GM12875 (cell line): ENCODE measurements around the gene GPATCH1.
A peak's percentile ranks its signal among the peaks of the same experiment; 100 is the strongest.

ENCODE experiments used
- H3K4me3 ChIP-seq: one replicate; pipeline ENCODE4 v1.5.1; 2011; ENCODE audit warnings: low read depth, low read length, control low read depth
- TF ChIP-seq, protein P1 (sequence below): IDR thresholded peaks from 2 replicates; pipeline ENCODE4 v1.5.1; 2011; ENCODE audit warnings: low read depth, mild to moderate bottlenecking, control low read depth, inconsistent platforms, low read length, moderate library complexity, borderline replicate concordance; ENCODE audit not compliant: insufficient read depth

The GPATCH1 gene

DNA sequence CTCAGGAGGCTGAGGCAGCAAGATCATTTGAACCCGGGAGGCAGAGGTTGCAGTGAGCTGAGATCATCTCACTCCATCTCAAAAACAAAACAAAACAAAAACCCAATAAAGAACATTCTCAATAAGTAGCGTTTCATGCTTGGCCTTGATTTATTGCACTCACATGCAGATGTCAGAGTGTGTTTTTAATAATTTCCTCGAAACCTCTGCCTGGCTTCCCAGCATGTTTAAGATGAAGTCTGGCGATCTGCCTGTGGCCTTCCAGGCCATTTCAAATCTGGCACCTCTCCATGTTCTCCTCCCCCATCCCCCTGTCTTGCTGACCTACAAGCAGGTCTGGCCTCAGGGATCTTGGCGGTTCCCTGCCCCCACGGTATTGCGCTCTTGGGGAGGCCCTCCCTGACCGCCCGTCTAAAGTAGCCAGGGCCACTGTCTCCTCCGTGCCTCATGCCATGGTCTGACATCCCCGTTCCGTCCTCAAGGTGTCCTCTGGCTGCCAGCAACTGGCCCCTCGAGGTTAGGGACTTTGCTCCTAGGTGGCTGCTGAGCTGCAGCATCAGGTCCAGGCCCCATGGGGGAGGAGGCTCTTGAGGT is 52.6 kb downstream of the GPATCH1 start:
- TF ChIP-seq, protein P1, sequence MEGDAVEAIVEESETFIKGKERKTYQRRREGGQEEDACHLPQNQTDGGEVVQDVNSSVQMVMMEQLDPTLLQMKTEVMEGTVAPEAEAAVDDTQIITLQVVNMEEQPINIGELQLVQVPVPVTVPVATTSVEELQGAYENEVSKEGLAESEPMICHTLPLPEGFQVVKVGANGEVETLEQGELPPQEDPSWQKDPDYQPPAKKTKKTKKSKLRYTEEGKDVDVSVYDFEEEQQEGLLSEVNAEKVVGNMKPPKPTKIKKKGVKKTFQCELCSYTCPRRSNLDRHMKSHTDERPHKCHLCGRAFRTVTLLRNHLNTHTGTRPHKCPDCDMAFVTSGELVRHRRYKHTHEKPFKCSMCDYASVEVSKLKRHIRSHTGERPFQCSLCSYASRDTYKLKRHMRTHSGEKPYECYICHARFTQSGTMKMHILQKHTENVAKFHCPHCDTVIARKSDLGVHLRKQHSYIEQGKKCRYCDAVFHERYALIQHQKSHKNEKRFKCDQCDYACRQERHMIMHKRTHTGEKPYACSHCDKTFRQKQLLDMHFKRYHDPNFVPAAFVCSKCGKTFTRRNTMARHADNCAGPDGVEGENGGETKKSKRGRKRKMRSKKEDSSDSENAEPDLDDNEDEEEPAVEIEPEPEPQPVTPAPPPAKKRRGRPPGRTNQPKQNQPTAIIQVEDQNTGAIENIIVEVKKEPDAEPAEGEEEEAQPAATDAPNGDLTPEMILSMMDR = no peak
- H3K4me3 ChIP-seq = no peak overlapping the region

DNA sequence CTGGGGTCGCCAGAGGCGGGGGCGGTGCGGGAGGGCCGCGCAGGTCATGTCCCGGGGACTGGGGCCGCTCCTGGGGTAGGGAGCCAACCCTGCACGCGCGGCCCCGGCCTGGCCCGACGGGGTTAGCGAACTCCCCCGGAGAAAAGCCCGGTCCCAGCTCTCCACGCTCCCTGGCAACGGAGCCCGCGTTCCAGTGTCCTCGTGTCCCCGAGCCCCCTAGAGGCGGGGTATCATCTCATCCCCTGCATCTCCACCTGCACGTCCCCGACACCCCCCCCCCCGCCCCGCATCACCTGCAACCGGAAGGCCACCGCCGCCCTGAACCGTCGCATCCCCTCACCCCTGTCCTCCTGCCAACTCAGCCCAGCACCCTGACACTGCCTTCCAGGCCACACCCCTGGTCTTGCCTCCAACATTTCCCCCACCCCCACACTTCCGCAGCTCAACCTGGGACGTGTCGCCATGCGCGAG is 53.6 kb downstream of the GPATCH1 start:
- no peak overlapping the region for H3K4me3 ChIP-seq
- TF ChIP-seq, protein P1 = no peak

DNA sequence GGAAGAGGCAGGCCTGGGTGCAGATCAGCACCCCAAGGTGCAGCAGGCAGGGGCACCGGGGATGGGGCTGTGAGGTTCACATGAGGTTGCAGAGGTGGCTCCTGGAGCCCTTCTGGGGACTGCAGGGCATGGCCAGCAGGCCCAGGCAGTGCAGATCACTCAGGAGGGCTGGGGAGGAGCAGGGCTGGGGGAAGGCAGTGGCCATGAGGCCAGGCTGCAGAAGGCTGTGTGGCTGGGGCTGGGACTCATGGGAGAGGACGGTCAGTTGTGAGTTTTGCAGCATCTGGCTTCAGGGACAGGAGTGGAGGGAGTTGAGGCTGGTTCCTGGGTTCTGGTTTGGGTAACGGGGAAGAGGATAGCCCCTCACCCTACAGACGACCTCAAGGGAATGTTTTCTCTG is 58.2 kb downstream of the GPATCH1 start:
- H3K4me3 ChIP-seq = no peak overlapping the region

DNA sequence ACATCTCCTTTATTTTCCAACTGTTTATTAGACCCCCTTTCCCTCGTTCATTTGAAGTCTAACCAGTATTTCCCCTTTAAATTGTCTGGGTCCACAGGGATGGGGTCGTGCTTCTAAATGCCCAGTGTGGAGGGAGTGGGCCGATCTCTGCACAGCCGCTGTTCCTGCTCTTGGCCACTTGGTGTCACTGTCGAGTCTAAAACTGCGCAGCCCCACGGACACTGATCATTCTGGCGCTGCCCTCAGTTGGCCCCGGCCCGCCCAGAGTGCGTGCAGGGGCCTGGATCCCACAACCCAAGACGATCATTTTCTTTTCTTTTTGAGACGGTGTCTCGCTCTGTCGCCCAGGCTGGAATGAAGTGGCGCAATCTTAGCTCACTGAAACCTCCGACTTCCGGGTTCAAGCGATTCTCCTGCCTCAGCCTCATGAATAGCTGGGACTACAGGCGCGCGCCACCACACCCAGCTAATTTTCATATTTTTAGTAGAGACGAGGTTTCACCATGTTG is 63.0 kb downstream of the GPATCH1 start:
- no peak overlapping the region for H3K4me3 ChIP-seq
- TF ChIP-seq, protein P1 = peak; percentile 93

More for the DNA sequence above, 58.2 kb downstream of the GPATCH1 start:
- TF ChIP-seq, protein P1 = no peak

DNA sequence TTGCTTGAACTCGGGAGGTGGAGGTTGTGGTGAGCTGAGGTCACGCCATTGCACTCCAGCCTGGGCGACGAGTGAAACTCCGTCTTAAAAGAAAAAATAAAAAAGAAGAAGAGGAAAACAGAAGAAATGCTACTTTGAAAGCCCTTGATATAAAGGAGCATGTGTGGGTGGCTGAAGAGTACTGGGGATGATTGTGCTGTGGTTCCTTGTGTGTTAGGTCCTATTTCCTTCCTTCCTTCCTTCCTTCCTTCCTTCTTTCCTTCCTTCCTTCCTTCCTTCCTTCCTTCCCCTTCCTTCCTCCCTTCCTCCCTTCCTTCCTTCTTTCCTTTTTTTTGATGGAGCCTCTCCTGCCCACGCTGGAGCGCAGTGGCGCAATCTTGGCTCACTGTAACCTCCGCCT is 65.2 kb downstream of the GPATCH1 start:
- H3K4me3 ChIP-seq = no peak overlapping the region
- TF ChIP-seq, protein P1 = no peak

DNA sequence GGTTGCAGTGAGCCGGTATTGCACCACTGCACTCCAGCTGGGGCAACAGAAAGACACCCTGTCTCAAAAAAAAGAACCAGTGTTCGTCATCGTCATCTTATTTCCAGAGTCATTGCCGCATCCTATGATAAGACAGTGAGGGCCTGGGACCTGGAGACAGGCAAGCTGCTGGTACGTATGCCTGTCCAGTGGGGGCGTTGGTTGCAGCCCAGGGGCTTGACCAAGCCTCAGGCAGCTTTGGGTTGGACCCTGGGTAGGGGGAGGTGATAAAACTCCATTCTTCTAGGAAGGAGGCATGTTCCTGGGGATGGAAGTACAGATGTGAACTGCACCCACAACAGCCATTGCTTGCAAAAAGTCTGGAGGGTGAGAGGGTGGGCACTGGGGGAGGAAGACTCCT is 66.6 kb downstream of the GPATCH1 start:
- no peak overlapping the region for H3K4me3 ChIP-seq
- TF ChIP-seq, protein P1 = no peak

DNA sequence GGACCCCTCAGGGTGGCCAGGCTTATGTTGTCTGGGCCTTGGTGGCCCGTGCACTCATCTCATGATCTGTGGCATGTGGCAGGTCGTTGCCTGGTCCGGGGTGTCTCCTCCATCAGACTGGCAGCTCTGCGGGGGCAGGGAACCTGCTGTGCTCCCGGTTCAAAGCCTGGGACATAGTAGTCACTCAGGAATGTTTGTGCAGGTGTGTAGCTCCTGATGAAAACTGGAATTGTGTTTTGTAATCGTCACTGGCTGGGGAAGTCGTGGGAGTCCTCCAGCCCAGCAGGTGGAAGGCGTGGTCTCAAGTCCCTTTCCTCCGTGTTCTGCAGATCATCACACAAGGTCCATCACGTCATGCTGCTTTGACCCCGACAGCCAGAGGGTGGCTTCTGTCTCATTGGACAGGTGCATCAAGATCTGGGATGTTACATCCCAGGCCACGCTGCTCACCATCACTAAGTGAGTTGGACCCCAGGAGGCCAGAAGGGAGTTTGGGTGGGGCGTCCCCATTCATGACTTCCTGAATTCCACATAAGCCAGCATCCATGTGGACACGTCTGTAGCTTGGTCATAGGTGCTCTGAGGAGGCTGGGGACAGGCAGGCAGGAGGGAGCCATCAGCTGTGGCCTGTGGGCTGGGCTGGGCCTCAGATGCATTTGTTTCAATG is 70.0 kb downstream of the GPATCH1 start:
- TF ChIP-seq, protein P1 = no peak
- no peak overlapping the region for H3K4me3 ChIP-seq
